Measurements from ENCODE around the gene FAXDC2.

The FAXDC2 gene

DNA sequence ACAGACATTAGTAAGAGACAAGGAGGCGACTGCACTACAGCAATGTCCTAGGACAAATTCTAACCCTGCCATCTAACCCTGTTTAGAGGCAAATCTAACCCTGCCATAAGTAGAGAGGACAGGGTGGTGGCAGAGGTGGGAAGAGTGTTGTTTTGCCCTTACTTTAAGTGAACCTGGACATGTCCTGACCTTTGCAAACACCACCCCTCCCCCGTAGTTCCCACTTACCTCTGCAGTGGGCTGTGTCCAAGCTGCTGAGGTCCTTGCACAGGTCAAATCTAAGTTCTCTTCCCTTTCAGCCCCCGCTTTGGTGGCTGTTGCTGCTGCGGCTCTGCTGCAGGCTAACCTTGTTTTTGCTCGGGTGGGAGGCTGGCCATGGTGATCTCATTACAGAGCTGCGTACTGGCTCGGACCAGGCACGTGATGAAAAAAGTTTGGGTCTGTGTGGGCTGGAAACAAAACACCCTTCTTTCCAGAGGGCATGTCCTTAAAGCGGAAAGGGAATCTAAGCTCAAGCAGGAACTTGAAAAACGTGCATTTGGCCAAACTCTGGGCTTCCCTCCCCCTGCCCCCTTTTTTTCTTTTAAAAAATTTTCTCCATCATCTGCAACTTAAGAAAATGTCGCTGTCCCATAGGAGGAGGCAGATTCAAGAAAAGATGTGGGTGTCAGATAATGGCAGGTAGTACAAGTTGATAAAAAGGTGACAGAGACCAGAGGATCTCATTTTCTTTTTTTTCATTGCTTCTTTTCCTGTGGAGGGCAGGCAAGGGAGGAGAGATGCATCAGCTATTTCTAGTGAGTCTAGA lies at the start of gene FAXDC2:
Gene FAXDC2 (minus strand): TSS at position 349 of the 808 bp plus-strand sequence. CDS start 12,425 bp downstream, outside the sequence.
- DNase-seq, result peak; percentile 73

DNA sequence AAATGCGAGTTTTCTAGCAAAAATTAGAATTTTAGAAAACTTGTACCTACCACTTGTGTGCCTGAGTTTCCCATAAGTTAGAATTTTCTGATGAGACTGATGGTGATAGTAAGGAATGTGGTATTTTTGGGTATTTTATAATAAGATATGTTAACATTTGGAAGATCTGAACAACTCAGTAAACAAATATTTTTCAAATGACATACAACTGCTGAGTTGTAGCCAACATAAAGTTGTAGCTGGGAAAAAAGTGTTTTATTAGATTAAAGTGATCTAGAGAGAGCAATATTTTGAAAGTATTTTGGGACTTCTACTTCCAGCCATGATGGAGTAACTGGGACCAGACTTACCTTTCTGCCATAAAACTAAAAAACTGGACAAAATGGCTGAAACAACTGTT lies 49.7 kb upstream of the FAXDC2 start:
- no peak for DNase-seq

DNA sequence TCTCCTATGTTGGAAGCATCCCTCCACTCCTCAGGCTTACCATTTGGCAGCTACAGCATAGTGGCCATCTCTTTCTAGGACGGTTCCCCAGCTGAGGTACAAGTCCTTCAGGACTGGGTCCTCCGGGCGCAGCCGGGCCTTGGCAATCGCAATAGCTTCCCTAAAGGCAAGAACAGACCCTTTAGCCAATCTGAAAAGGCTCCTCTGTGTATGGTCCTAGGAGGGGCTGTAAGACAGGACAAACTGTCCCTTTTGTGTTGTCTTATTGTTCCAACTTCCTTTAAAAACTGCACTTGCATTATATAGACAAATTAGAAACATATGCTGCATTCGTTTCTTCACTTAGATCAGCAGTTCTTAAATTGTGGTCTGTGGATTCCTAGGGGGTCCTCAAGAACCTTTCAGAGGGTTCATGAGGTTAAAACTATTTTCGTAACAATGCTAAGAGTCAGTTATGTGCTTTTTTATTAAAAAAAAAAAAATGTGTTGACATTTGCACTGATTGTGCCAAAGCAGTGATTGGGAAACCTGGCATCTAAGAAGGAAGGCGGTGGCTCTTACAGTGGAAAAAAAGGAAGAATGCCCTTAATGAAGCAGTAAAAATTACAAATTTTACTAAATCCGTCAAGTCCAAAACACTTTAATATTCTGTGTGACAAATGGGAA lies 48.9 kb upstream of the FAXDC2 start:
- no peak for DNase-seq

DNA sequence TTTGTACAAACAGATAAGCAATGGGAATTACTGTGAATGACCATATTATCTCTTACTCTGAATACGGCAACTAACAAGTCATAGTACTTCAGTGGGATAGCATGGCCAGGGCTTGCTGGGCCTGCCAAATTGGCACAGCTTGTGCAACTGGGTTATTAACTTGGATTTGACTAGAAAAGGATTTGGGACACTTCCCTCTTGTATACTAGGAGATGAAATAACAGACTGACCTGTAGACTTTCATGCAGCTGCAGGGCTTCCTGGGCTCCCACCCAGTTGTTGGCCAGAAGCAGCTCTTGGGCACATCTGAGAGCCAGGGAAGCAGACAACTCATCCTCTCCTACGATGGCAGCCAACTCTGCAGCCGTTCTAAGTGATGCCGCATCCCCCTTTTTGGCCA lies 47.8 kb upstream of the FAXDC2 start:
- DNase-seq, result no peak

- no peak for DNase-seq
Observed at GRCh38 chr5:154896562-154897165, 46.3 kb upstream of the FAXDC2 start.

DNA sequence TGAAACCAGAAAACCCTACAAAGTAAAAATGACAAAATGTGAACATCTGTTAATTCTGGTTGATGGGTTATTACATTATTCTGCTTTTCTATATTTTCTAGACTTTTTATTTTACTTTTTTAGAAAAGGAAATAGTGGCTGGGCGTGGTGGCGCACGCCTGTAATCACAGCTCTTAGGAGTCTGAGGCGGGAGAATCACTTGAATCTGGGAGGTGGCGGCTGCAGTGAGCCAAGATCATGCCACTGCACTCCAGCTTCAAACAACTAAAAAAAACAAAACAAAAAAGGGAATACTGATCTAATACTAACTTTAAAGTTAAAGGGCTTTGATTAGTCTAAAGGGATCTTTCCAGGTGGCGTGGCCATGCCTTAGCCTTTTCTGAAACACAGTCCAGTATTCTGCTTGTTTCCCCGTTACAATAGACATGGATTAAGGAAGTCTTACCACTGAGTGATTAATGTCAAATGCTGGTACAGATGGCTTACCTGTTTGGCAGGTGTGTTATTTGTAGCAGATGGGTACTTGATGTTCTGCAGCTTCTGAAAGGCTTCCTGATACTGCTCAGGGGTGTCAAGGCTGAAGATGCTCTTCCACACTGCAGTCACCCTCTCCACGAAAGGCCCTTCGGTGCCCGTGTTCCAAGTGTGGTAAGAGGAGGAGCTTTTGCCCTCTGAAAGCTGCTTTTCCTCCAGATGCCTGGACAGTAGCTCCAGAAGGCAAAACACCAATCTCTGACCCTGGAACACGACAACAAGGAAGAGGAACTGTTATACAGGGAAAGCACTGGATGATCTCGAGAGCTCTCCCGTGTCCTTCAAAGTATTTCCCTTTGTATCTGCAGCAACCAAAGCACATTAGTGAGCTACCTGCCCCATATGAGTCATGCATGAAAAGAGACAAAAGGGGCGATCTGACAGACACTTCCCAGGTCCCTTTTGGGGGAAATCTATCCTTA lies 45.5 kb upstream of the FAXDC2 start:
- no peak for DNase-seq

DNA sequence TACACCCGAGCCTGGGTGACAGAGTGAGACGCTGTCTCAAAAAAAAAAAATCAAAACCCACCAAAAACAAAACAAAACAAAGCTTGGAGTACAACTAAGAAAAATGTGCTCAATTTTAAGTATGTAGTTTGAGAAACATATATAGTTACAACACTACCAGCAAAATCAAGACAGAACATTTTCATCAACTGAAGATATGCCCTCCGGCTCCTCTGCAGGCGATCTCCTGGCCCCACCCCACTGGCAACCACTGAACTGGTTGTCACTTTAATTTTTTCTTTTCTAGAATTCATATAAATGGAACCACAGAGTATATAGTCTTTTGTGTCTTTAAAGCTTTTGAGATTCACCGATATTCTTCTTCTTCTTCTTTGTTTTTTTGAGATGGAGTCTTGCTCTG lies 43.0 kb upstream of the FAXDC2 start:
- DNase-seq, result no peak

- DNase-seq, result no peak
Observed at GRCh38 chr5:154892369-154892771, 42.0 kb upstream of the FAXDC2 start.

GRCh38 chr5:154885439-154885838 lies 35.0 kb upstream of the FAXDC2 start:
- no peak for DNase-seq

- DNase-seq, result no peak
Observed at GRCh38 chr5:154884424-154884823, 34.0 kb upstream of the FAXDC2 start.

GRCh38 chr5:154881986-154882385 lies 31.6 kb upstream of the FAXDC2 start:
- no peak for DNase-seq

- DNase-seq, result no peak
Observed at GRCh38 chr5:154878642-154879335, 28.4 kb upstream of the FAXDC2 start.

DNA sequence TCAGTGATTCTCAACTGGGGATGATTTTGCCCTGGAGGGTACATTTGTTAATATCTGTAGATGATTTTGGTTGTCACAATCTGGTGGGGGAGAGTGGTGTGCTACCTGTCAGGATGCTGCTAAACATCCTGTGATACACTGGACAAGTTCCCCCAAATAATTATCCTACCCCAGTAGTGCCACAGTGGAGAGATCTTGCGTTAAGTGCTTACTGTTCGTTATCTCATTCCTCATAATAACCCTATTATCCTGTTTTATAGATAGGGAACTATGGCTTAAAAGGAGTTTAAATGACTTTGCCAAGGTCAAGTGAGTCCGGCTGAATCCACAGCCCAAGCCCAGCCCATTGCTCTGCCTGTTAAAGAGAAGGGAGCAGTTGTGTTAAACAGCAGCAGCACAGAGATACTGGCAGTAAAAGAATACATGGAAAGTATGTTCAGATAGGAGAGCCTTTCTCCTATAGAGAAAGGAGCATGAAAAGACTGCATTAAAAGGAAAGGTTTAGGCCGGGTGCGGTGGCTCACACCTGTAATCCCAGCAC lies 23.5 kb upstream of the FAXDC2 start:
- no peak for DNase-seq

- DNase-seq, result no peak
Observed at GRCh38 chr5:154871734-154872133, 21.3 kb upstream of the FAXDC2 start.

DNA sequence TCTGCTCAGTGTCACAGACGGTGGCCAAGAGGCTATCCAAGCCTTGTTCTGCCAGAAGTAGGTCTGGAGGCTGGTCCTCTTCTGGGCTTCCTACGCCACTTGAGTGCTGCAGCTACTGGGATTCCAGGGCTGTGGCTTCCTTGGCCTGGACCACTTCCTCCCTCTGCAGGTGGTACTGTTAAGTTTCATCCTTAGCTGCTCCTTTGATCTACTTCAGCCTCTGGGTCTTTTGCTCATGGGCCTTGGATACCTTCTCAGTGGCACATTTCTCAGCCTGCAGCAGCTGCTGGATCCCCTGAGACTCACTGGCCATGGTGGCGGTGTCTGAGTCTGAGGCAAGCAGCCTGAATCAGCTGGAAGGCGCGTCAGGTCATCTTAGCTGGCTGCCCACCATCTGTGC lies 18.3 kb upstream of the FAXDC2 start:
- DNase-seq, result peak; percentile 30

DNA sequence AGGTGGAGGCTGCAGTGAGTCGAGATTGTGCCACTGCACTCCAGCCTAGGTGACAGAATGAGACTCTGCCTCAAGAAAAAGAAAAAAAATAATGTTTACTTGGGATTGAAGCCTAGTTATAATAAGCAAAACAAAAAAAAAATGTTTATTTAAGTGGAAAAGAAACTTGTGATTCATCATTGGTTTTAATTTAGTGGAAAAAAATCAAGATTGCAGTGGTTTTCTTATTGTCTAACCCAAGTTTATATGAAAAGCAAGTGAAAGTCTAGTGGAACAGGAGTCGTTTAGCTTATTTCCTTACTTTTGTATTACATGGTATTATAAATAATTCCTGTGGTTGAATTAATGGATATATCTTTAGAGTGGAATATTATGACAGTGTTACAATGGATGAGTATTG lies 16.4 kb upstream of the FAXDC2 start:
- DNase-seq, result no peak

- no peak for DNase-seq
Observed at GRCh38 chr5:154865466-154866184, 15.2 kb upstream of the FAXDC2 start.

- no peak for DNase-seq
Observed at GRCh38 chr5:154863291-154864080, 13.1 kb upstream of the FAXDC2 start.

DNA sequence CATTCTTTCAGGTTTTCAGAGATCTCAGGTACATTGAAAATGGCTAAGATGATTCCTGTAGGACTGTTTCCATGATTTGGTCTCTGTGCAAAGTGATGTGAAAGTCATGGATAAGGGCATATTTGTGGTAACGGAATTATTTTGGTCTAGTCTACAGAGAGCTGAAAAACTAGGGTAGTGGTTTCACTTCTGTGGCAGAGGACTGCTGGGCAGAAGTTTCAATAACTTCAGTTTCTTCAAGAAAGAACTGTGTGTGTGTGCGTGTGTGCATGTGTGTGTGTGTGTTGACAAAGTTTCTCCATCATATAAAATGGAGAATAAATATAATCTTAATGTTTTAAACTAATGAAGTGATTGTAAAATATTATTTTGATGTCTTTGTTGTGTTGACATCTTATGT lies 12.4 kb upstream of the FAXDC2 start:
- no peak for DNase-seq

DNA sequence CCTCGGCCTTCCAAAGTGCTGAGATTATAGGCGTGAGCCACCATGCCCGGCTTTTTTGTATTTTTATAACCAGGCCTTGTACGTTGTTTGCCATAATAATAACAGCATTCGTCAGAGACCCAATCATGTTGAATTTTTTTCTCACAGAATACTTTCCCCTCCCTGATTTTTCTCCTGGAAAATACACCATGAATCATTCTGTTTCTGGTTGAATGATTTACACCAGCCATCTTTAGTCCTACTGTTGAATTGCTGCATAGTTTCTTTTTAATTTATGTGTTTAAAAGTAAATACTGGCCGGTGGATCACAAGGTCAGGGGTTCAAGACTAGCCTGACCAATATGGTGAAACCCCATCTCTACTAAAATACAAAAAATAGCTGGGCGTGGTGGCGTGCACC lies 11.5 kb upstream of the FAXDC2 start:
- DNase-seq, result no peak
